ENCODE results near the gene SMAP1.

DNA sequence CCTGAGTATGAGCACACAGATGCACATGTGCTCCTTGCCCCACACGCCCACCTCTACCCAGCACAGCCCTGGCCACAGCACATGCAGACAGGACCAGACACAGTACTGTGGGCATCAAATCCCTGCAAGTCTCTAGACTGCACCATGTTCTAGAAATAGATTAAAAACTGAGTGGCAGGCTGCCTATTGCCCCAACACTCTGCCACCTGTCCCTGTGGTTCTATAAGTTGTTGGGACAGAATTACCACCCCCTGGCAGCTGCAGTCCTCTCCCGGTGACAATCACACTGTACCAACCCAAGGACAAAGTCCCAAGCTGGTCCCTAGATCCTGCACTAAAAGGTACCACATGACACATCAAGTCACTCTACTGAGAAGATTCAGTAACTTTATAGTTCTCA, 219.0 kb downstream of the SMAP1 start:
- TF ChIP-seq, protein P1, sequence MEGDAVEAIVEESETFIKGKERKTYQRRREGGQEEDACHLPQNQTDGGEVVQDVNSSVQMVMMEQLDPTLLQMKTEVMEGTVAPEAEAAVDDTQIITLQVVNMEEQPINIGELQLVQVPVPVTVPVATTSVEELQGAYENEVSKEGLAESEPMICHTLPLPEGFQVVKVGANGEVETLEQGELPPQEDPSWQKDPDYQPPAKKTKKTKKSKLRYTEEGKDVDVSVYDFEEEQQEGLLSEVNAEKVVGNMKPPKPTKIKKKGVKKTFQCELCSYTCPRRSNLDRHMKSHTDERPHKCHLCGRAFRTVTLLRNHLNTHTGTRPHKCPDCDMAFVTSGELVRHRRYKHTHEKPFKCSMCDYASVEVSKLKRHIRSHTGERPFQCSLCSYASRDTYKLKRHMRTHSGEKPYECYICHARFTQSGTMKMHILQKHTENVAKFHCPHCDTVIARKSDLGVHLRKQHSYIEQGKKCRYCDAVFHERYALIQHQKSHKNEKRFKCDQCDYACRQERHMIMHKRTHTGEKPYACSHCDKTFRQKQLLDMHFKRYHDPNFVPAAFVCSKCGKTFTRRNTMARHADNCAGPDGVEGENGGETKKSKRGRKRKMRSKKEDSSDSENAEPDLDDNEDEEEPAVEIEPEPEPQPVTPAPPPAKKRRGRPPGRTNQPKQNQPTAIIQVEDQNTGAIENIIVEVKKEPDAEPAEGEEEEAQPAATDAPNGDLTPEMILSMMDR (IDR thresholded peaks at IDR 0.05; ENCODE audit: borderline replicate concordance, extremely low read depth, low read length, poor library complexity, severe bottlenecking): no peak
- no peak for TF ChIP-seq EZH2 (IDR thresholded peaks at IDR 0.05; ENCODE audit: borderline replicate concordance, low read depth, low read length, severe bottlenecking)

All from DND-41 (cell line).